Measurements from ENCODE around the gene FNTB.
A peak's percentile ranks its signal among the peaks of the same experiment; 100 is the strongest.

The FNTB gene

DNA sequence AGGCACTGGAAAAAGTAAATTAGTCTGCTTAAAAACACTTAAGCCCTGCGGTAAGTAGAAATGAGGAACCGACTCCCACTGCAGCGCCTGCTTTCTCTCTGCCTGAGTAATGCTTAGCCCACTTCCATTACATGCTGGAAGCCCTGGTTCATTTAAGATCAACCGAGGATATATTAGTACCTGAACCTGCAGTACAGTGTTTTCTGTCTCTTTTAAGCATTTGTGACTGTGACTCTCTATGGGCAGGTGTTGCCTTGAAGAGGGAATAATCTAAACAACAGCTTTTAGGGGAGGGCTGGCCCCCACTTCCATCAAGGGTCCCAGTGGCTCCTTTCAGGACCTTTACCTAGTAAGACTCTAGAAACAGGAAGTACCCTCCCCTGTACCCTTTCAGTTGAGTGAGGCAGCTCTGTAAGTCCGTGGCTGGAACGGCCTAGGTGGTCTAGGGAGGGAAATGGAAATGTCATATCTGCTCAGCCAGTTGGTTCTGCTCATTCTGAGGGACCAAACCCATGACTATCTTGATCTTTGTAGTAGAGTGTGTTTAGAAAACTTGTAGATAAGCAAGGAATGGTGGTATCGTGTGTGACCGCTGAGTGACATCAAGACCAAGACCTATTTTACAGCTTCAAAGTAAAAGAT is 56.2 kb downstream of the FNTB start:
- DNase-seq (ENCODE audit: low read depth), result peak; percentile 51
- no peak overlapping the region for H3K4me3 ChIP-seq (ENCODE audit: low read depth, low read length)
- TF ChIP-seq, protein P1, sequence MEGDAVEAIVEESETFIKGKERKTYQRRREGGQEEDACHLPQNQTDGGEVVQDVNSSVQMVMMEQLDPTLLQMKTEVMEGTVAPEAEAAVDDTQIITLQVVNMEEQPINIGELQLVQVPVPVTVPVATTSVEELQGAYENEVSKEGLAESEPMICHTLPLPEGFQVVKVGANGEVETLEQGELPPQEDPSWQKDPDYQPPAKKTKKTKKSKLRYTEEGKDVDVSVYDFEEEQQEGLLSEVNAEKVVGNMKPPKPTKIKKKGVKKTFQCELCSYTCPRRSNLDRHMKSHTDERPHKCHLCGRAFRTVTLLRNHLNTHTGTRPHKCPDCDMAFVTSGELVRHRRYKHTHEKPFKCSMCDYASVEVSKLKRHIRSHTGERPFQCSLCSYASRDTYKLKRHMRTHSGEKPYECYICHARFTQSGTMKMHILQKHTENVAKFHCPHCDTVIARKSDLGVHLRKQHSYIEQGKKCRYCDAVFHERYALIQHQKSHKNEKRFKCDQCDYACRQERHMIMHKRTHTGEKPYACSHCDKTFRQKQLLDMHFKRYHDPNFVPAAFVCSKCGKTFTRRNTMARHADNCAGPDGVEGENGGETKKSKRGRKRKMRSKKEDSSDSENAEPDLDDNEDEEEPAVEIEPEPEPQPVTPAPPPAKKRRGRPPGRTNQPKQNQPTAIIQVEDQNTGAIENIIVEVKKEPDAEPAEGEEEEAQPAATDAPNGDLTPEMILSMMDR (IDR thresholded peaks at IDR 0.05; ENCODE audit: insufficient read depth, low read depth, low read length, missing control alignments), result no peak

DNA sequence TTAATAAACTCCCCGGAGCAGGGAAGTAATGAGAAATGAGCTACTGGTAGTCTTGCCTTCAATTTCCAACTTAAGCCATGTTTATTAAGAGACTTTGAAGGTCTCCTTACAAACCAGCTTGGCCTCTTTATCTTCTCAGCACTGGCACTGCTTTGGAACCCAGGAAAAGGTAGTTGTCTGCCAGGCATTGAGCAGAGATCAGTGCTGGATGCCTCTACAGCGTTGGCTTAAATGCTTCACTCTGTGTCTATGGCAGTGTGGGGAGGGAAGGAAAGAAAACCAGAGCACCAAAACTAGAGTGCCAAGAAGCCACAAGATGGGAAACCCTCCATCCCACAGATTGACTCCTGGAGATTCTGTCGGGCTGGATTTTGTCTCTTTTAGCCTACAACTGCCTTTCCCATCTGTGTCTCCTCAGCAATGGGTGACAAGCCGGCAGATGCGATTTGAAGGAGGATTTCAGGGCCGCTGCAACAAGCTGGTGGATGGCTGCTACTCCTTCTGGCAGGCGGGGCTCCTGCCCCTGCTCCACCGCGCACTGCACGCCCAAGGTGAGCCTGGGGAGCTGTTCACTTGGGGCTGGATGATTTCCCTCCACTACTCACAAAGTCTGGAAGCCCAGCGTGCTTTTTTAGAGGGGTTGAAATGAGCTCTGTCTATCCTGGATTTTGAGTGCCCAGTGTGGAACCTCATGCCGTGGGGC is 57.3 kb downstream of the FNTB start:
- TF ChIP-seq, protein P1 (IDR thresholded peaks at IDR 0.05; ENCODE audit: insufficient read depth, low read depth, low read length, missing control alignments), result no peak
- no peak for DNase-seq (ENCODE audit: low read depth)
- no peak overlapping the region for H3K4me3 ChIP-seq (ENCODE audit: low read depth, low read length)

DNA sequence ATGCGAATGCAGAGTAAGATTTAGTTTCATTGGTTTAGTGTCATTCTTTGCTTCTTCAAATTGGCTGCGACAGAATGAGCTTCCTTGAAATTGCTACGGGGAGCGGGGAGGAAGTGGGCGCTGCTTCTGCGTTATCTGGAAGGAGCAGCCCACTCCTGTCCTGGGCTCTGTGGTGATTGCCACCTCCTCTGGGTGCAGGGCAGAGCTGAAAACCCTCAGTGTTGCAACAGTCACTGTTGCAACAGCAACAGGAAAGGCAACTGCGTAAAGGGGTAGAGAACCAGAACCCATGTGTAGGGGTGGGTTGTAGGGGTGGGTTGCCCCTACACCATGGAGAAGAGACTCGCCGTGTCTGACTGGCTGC is 57.9 kb downstream of the FNTB start:
- DNase-seq (ENCODE audit: low read depth), result no peak
- H3K4me3 ChIP-seq (ENCODE audit: low read depth, low read length), result no peak overlapping the region
- TF ChIP-seq, protein P1 (IDR thresholded peaks at IDR 0.05; ENCODE audit: insufficient read depth, low read depth, low read length, missing control alignments), result no peak

DNA sequence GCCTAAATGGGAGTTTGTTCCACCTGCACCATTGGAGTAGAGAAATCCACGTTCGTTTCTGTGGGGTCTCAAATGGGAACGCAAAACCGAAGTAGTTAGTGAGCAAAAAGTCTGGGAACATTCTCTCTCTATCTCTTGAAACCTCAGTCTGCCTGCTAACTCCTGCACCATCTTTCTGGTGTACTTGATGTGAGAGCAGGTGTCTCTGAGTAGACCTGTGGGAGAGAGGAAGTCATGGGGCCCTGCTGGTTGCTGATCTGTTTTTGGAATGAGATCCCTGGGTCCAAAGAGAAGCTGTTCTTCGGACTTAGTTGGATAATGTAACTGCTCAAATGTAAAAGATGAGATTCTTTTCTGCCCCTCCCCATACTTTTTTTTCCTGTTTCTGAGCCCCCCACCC is 58.3 kb downstream of the FNTB start:
- H3K4me3 ChIP-seq (ENCODE audit: low read depth, low read length), result no peak overlapping the region
- DNase-seq (ENCODE audit: low read depth), result no peak
- TF ChIP-seq, protein P1 (IDR thresholded peaks at IDR 0.05; ENCODE audit: insufficient read depth, low read depth, low read length, missing control alignments), result no peak

DNA sequence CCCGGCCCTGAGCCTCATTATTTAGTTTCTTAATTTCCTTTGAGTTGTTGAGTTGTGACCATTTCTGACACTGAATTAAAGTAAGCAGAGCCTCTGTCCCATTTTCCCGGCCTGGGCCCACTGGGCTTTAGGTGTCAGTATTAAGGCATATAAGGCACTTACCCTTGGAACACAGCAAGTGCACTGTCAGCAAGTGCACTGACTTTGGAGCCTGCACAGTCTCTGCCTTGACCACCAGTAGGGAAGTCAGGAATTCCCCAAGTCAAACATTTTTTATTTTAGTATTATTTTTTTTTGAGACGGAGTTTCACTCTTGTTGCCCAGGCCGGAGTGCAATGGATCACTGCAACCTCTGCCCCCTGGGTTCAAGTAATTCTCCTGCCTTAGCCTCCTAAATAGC is 59.0 kb downstream of the FNTB start:
- TF ChIP-seq, protein P1 (IDR thresholded peaks at IDR 0.05; ENCODE audit: insufficient read depth, low read depth, low read length, missing control alignments), result no peak
- H3K4me3 ChIP-seq (ENCODE audit: low read depth, low read length), result no peak overlapping the region
- DNase-seq (ENCODE audit: low read depth), result no peak

DNA sequence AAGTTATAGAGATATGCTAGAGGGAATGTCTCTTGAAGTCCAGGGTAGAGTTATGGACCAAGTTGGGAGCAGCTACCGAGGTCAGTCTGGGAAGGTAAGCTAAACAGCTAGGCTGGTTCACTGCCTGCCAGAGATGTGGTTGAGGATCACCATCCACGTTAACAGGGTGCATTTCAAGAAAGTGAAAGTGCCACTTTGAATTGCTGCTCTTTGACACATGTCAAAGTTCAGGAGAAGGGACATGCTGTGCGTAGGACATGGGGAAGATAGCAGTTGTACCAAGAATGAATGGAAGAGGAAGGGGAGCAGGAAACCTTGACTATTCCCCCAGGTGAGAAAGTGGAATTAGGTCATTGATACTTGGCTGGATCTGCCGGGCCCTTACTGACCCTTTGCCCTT is 66.1 kb downstream of the FNTB start:
- no peak for DNase-seq (ENCODE audit: low read depth)
- no peak overlapping the region for H3K4me3 ChIP-seq (ENCODE audit: low read depth, low read length)
- TF ChIP-seq, protein P1 (IDR thresholded peaks at IDR 0.05; ENCODE audit: insufficient read depth, low read depth, low read length, missing control alignments), result no peak

DNA sequence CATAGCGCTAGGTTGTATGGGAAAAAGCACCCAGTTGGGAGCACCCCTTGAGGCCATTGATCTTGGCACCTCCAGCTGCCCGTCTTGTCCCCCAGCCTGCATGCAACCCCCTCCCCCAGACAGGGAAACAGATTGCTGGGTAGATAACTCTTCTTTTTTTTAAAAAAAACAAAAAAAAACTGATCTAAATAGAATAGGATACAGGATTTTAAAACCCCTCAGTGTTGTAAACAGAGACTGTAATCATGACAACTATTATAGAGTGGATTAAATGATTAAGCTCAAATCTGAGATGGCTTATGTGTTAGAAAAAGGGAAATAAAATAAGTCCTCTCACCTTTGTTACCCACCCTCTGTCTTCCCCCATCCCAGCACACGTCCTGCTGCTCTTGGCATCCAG is 66.8 kb downstream of the FNTB start:
- TF ChIP-seq, protein P1 (IDR thresholded peaks at IDR 0.05; ENCODE audit: insufficient read depth, low read depth, low read length, missing control alignments), result no peak
- H3K4me3 ChIP-seq (ENCODE audit: low read depth, low read length), result no peak overlapping the region
- no peak for DNase-seq (ENCODE audit: low read depth)
